GM19395 (cell line): Measurements from ENCODE around the gene LIMK2.
A peak's percentile ranks its signal among the peaks of the same experiment; 100 is the strongest.
"Not testable (repeated sequence)": the region's sequence is repeated elsewhere in the genome, so short reads cannot be mapped to it uniquely, and the experiment has no call there.

Source experiments
- ATAC-seq: cut with Tn5 transposase; IDR thresholded peaks from one replicate; pipeline ENCODE4 v1.9.1; 2021; ENCODE audit warnings: mild to moderate bottlenecking, moderate library complexity; ENCODE audit not compliant: unreplicated experiment

LIMK2 gene

DNA sequence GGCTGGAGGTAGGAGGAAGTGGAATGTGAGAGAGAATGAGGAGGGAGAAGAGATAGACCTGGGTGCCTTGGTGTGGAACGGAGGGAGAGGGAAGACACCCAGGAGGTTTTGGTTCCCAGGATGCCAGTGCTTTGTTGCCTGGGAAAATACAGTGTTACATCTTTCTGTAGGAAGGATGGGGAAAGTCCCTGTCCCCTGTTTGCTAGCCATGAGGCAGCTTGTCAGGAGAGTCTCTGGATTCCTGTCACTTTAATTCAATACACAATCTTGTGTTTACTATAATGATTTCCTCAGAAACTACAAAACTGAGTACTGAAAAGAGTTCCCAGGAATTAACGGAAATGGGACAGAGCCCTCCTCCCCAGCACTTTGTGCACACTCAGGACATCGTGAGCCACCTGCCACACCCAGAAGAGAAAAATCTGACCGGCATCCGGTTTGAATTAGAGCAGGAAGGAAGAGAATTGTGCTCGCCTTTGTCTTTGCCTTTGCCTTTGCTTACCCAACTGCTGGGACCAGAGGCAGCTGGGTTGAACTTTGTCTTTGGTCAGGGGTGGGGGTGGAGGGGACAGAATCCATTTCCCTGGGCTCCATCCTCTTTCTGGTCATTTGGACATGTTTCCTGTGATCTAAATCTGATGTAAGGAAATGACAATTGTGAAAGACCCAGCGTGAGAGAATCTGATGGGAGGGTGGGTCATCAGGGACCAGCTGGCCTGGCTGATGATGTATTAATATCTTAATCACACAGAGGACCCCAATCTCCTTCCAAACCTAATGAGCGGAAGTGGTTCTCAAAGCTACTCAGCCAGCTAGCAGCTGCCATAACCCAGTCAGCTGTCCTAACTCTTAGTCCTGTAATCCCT lies 1.3 kb upstream of the LIMK2 start:
- ATAC-seq, result no peak

DNA sequence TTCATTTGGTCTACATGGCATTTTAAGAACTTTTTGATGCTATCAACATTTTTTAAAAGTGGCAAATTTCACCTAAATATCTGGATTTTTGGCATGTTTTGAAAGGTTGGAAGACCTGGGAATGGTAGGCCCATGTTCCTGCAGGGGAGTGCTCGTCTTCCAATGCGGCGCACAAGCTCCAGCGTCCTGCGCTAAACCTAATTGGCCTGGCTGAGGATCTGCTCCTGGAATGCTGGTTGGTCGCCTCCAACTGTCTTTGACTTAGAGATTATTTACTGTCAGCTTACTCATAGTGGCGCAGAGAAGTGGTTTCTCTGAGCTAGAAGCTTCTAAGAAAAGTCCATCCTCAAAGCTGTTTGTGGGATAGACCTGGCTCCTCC lies 626 bp upstream of the LIMK2 start:
- ATAC-seq, result no peak

DNA sequence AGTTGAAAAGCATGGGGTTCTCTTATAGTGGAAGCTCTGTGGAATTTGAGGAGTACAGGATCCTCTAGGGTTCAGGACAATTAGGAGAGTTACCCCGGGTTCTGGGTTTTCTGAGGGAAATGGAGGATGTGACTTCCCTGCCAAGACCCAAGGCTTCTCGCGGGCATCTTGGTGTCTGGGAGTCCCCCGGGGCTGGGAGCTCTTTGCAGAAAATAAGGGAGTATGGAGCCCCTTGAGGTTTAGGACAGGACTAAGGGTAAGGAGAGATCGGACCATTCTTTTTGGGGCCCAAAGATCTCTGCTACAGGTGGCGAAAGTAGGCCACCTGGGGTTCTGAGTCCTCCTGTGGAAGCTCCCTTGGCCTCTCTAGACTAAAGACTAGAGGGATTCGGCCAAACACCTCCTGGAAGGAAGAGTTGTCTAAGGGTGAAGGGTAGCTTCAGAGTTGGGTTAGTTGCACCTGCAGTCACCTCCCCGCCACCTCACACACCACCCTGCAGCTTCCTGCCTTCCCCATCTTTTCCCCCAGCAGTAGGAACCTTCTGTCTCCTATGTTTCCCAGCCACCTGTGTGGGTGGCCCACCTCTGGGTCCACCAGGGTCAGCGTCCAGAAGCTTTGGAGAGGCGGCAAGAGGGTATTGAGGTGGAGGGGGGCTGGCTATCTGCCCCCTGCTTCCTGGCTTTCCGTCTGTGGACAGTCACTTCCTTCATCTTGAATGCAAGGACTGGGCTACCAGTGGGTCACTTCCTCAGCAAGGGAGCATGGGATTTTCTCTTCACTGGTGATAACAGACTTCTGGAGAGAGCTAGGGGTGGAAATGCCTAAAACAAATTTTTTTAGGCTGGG lies 908 bp downstream of the LIMK2 start:
- ATAC-seq, result no peak

DNA sequence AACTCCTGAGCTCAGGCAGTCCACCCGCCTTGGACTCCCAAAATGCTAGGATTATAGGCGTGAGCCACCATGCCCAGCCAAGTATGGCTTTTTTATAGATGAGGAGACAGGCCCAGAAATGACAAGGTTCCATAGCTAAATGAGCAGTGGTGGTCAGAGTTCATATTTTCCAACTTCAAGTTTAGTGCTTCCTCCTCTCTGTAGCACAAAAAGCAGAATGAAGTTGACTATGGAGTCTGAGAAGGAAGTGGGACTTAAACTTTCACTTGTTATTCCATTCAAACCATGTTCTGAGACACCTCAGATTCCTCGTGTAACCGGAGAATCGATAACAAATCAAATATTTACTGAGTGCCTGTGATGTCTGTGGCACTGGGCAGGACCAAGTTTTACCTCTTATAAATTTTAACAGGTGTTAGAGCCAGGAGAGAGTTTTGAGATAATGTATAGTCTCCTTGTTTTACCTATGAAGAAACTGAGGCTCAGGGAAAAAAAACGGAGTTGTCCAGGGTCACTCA lies 3.0 kb downstream of the LIMK2 start:
- ATAC-seq, result no peak

DNA sequence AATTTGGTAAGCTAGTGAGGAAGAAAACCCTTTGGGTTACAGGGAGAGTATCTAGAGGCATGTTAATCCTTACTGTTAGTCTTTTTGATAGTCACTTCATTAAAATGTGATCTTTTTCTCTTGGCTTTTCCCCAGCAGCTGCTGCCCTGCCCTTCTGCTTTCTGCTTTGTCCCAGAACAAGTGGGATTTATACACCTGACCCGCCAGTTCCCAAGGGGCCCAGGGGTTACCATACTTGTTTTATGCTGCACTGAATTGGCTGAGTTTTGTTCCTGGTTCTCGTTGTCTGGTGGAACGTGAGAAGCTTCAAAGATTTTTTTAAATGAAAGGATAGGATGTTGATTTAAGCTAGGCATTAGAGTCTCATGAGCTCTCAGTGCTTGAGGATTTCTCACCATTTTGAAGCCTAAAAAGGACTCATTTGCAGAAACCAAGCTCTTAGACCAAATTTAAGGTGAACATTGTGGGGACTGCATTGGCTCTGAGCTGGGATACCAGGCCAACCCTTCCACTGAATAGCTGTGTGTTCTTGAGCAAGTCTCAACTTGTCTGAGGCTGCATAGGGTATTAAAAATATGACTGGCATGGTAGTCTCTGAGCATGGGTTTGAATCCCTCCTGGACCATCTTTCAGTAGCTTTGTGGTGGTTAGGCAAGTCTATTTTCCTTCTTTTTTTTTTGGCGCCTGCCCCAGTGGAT lies 6.6 kb downstream of the LIMK2 start:
- ATAC-seq, result no peak

DNA sequence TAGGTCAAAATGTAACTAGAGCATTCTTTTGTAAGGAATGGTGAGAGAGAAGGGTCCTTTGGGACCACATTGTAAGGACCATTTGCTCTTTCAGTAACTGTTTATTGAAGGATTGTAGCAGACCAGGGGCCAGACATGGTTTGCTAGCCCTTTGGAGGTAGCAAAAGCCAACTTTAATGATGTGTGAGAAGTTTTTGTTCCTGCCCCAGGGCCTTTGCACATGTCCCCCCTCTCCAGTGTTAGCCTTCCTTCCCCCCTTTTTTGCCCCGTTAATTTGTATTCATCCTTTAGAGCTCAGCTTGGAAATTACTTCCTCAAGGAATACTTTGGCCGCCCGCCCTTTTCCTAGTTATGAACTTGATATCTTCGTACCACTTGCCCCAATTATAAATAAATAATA lies 9.0 kb downstream of the LIMK2 start:
- no peak for ATAC-seq

DNA sequence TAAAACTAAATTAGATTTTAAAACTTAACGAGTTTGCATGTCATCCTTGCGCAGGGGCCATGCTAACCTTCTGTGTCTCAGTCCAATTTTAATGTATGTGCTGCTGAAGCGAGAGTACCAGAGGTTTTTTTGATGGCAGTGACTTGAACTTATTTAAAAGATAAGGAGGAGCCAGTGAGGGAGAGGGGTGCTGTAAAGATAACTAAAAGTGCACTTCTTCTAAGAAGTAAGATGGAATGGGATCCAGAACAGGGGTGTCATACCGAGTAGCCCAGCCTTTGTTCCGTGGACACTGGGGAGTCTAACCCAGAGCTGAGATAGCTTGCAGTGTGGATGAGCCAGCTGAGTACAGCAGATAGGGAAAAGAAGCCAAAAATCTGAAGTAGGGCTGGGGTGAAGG lies 10.6 kb downstream of the LIMK2 start:
- no peak for ATAC-seq

DNA sequence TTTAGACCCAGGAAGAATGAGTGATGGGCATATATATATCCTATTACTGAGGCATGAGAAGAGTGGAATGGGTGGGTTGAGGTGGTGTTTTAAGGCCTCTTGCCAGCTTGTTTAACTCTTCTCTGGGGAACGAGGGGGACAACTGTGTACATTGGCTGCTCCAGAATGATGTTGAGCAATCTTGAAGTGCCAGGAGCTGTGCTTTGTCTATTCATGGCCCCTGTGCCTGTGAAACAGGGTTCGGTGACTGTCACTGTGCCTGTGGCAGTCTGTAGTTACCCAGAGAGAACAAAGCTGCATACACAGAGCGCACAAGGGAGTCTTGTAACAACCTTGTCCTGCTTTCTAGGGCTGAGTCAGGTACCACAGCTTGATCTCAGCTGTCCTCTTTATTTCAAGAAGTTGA lies 11.7 kb downstream of the LIMK2 start:
- ATAC-seq, result no peak

DNA sequence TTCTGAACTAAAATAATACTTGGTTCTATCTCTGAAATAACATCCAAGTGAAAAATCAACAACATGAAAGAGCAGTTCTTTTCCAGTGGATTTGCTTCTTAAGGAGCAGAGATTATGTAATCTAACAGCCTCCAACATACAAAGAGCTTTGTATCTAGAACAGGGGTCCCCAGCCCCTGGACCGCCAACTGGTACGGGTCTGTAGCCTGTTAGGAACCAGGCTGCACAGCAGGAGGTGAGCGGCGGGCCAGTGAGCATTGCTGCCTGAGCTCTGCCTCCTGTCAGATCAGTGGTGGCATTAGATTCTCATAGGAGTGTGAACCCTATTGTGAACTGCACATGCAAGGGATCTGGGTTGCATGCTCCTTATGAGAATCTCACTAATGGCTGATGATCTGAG lies 12.6 kb downstream of the LIMK2 start:
- ATAC-seq, result not testable (repeated sequence)

DNA sequence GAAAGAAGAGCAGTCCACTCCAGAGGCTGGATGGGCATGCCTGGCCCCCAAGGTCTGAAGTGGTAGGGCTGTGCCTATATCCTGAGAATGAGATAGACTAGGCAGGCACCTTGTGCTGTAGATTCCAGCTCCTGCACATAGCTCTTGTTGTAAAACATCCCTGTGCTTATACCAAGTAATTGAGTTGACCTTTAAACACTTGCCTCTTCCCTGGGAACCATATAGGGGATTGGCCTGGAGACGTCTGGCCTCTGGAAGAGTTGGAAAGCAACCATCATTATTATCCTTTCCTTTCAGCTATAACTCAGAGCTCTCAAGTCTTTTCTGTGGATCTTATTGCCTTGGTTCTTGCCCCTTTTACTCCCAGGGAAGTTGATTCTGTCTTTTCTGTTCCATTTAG lies 15.1 kb downstream of the LIMK2 start:
- ATAC-seq, result no peak

DNA sequence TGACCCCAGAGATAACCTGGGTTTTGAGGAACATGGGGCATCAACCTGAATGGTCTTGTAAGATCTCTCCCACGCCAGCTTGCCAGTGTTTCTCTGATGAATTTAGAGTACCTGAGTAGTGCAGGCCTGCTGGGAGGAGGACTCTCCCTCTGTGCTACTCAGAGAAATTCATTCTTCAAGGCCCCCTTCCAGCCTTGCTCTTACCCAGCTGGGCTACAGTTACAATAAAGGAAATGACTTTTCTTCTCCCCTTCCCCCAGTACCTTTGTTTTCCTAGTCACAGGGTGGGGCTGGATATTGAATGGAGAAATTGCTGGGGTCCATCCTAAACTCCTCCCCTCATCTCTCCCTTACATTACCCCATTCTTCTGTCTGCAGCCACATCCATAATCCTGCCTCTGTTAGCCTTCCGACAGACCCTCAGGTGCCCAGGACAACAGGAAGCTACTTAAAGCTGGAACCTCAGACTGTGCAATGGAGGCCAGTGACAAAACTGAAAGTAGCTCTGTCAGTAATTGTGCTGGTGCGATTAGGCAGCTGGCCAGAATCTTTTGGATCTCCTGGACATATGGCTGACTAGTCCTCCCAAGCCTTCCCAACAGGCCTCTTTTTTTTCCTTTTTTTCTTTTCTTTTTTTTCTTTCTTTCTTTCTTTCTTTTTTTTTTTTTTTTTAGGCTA lies 17.4 kb downstream of the LIMK2 start:
- ATAC-seq, result no peak

DNA sequence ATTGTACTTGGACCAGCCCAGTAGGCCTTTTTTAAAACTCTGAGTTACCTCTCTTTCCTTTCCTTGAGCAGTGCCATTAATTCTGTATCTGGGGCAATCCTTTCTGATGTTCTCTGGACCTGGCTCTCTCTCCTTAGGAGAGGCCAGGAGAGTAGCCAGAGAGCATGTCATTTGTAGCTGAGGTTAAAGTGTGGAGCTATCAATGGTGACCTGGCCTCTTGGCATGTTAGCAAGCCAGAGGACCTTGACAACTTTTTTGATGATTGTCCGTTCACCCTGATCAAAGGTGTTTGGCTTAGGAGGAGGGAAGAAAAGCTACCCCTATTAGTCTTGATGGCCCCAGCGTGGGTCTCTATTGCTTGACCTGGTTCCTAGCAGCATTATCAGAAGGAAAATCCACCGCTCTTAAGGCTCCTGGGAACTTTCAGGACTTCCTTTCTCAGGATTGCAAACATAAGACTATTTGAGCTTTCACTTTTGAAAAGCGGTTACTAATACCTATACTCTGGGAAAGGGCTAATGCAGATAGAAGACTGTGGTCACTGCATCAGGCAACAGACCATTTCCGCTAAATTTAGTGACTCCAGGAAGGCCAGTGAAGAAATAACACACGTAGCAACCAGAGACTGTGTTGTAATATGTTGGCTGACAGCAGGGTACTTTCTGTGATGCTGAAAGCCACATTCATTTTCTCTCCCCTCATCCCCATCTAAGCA lies 18.2 kb downstream of the LIMK2 start:
- ATAC-seq, result no peak

DNA sequence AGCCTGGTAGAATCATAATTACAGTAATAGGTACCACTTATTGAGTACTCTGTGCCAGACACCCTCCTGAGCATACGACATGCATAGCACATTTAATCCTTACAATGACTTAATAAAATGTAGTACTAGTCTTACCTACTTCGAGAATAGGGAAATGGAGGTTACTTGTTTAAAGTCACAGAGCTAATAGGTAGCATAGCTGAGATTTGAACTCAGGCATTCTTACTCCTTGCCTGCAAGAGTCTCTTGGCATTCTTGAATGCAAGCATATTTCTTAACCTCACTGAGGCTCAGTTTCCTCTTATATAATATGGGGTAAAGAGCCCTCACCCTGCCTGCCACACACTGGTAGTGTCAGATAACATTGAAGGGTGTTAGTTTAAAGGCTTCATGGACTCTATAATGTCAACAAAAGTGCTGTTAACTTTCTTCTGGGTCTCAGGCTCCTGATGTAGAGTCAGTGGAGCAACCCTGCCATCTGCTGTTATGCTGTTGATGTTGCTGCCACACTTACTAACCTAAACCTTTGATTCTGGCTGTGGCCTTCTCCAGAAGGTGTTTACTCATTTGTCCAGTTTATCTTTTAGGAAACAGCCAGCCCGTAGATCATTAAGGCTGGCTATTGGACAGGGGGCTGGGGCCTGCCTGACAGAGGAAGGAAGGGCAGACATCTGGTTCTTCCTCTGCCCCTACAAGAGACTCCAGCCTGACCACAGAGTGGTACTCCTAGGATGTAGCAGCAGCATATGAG lies 18.9 kb downstream of the LIMK2 start:
- ATAC-seq, result no peak

DNA sequence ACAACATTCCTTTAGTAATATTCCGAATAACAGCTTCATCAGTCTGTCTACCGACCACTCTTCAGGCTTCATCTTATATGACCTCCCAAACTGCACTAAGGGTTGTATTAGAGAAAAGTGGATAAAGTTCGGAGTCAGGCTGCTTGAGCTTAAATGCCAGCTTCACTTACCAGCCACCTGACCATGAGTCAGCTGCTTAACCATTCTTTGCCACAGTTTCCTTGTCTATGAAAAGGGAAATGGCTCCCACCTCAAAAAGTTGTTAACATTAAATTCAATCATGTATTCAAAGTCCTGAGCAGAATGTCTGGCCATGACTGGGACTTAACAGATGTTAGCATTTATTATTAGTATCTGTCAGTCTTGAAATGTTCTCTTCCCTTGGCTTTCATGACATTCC lies 20.9 kb downstream of the LIMK2 start:
- no peak for ATAC-seq

DNA sequence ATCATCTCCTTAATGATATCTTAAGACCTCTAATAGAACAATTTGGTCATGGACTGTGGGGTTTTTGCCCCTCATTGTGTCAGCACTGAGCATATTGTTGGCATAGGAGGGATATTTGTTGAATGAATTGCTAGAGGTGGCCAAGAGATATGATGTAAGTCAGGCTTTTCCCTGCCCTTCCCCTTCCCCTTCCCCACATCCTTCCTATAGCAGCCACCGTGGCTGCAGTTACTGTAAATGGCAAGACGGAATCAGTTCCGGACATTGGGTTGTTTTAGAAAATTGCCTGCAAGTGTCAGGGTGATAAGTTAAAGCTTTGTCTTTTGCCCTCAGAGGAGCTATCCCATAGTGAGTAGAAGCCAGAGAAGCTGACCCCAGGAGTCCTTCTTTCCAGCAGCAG lies 23.0 kb downstream of the LIMK2 start:
- no peak for ATAC-seq

DNA sequence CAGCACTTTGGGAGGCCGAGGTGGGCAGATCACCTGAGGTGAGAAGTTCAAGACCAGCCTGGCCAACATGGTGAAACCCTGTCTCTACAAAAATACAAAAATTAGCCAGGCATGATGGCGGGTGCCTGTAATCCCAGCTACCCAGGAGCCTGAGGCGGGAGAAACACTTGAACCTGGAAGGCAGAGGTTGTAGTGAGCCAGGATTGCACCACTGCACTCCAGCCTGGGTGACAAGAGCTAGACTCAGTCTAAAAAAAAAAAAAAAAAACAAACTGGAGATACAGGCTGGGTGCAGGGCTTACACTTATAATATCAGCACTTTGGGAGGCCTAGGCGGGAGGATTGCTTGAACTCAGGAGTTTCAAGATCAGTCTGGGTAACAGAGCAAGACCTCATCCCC lies 23.9 kb downstream of the LIMK2 start:
- ATAC-seq, result not testable (repeated sequence)

DNA sequence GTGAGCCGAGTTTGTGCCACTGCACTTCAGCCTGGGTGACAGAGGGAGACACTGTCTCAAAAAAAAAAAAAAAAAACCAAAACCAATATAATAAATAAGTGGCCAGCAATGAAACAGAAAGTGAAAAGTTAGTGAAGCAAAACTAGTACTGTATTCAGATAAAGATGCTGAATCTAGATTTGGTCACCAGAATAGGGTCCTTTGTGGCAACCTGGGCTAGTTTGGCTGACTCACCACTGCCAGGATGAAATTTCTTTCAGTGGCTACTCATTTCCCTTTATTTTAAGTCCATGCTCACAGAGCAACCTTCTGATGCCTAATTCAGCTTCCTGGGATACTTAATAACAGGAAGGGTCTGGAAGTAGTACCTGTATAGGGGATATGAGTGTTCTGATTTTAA lies 26.0 kb downstream of the LIMK2 start:
- ATAC-seq, result peak; percentile 62

DNA sequence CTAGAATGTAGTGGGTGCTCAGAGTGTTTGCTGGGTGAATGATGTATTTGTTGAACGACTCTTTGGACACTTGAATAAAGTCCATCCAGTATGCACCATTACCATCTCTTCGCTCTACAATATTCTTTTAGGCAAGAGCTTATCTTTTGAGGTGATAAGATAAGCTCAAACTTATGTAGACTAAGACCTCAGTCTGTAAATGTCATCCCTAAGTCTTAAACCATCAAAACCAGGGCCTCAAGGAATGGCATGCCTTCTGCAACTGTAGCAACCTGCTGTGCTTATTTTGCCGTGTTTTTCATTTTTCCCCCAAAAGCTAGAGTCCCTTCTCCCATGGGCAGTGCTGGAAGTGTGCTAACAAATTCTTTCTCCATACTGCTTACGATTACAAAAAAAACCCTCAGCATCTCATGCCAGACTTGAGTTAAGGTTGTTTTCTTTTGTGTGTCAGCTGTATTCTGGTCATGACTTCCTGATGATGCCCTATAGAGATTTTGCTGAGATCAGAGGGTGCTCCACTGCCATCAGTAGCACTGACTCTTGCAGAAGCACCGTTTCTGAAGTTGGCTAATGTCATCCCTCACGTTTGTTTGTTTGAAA lies 27.8 kb downstream of the LIMK2 start:
- no peak for ATAC-seq

DNA sequence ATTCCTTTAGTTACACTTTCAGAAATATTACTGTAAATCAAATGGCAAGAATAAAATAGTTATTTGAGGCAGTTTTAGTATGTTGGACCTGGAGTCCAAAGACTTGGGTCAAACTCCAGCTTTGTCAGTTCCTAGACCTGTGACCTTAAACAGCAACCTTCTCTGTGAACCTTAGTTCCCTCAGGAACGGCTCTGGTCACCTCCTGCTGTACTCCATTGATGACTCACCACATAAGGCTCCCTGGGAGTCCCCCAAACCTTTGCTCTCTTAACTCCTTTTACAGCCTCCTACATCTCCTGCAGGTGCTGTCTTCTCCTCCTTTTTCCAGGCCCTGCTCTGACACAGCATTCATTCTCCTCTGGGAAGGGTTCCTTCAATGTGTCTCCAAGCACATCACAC lies 29.1 kb downstream of the LIMK2 start:
- no peak for ATAC-seq
